HG02610 (cell line): ENCODE results near the gene MBNL2.

Experiments used
- ATAC-seq: cut with Tn5 transposase; IDR thresholded peaks from one replicate; pipeline ENCODE4 v1.9.1; 2021; ENCODE audit warnings: mild to moderate bottlenecking, moderate library complexity; ENCODE audit not compliant: unreplicated experiment

Gene MBNL2

GRCh38 chr13:97403893-97404750 lies 182.0 kb downstream of the MBNL2 start:
- no peak for ATAC-seq

- no peak for ATAC-seq
Measured at GRCh38 chr13:97407540-97407939, 185.4 kb downstream of the MBNL2 start.

- no peak for ATAC-seq
Measured at GRCh38 chr13:97408938-97409337, 186.8 kb downstream of the MBNL2 start.

GRCh38 chr13:97411984-97412383 lies 189.9 kb downstream of the MBNL2 start:
- ATAC-seq = no peak

GRCh38 chr13:97413694-97414093 lies 191.6 kb downstream of the MBNL2 start:
- no peak for ATAC-seq

GRCh38 chr13:97414392-97414791 lies 192.3 kb downstream of the MBNL2 start:
- no peak for ATAC-seq

- no peak for ATAC-seq
Measured at GRCh38 chr13:97417698-97418097, 195.6 kb downstream of the MBNL2 start.

GRCh38 chr13:97422118-97423054 lies 200.3 kb downstream of the MBNL2 start:
- no peak for ATAC-seq

- ATAC-seq = no peak
Measured at GRCh38 chr13:97423300-97424045, 201.3 kb downstream of the MBNL2 start.

GRCh38 chr13:97425590-97425989 lies 203.5 kb downstream of the MBNL2 start:
- ATAC-seq = no peak

GRCh38 chr13:97426695-97427094 lies 204.6 kb downstream of the MBNL2 start:
- no peak for ATAC-seq

- no peak for ATAC-seq
Measured at GRCh38 chr13:97429681-97430081, 207.5 kb downstream of the MBNL2 start.

GRCh38 chr13:97430296-97430695 lies 208.2 kb downstream of the MBNL2 start:
- no peak for ATAC-seq

- ATAC-seq = no peak
Measured at GRCh38 chr13:97431171-97431764, 209.1 kb downstream of the MBNL2 start.

- ATAC-seq = no peak
Measured at GRCh38 chr13:97432232-97432916, 210.2 kb downstream of the MBNL2 start.

GRCh38 chr13:97432917-97433726 lies 211.0 kb downstream of the MBNL2 start:
- ATAC-seq = peak; percentile 77

GRCh38 chr13:97433727-97434396 lies 211.7 kb downstream of the MBNL2 start, which contains the start of gene RAP2A:
Gene RAP2A, plus strand, starts transcription at chr13:97434169. Its CDS starts 302 bp downstream, at chr13:97434471.
- ATAC-seq = peak; percentile 46

GRCh38 chr13:97434397-97435201 lies 212.5 kb downstream of the MBNL2 start:
- ATAC-seq = peak; percentile 1
